MM.1S (cell line): Measurements from ENCODE around the gene KLHDC8A.

Experiments used
- DNase-seq: peaks from one replicate; pipeline ENCODE4 v3.0.0-alpha.2; 2015
- H2AFZ ChIP-seq: fragments of 300-600 bp; sonication (generic); 2 replicates; pipeline ENCODE4 v1.6.0; 2016; ENCODE audit warnings: antibody characterized with exemption, low read length
- H3F3A ChIP-seq: fragments of 300-600 bp; sonication (generic); 2 replicates; pipeline ENCODE4 v1.6.1; 2016; ENCODE audit warnings: mild to moderate bottlenecking, antibody characterized with exemption, low read length, moderate library complexity, mixed read lengths; ENCODE audit not compliant: insufficient read depth
- H3K27ac ChIP-seq: fragments of 300-600 bp; sonication (generic); 2 replicates; pipeline ENCODE4 v1.5.1; 2016; ENCODE audit warnings: mild to moderate bottlenecking, low read length
- H3K27me3 ChIP-seq: fragments of 300-600 bp; sonication (generic); replicated peaks from 2 replicates; pipeline ENCODE4 v1.6.0; 2016; ENCODE audit warnings: low read length; ENCODE audit not compliant: insufficient read depth
- H3K36me3 ChIP-seq: fragments of 300-600 bp; sonication (generic); replicated peaks from 2 replicates; pipeline ENCODE4 v1.6.1; 2016; ENCODE audit warnings: mild to moderate bottlenecking, low read length, mixed read lengths; ENCODE audit not compliant: insufficient read depth
- H3K4me1 ChIP-seq: fragments of 300-600 bp; sonication (generic); 2 replicates; pipeline ENCODE4 v1.6.1; 2016; ENCODE audit warnings: low read length, mixed read lengths
- H3K4me2 ChIP-seq: fragments of 300-600 bp; sonication (generic); 2 replicates; pipeline ENCODE4 v1.6.0; 2016; ENCODE audit warnings: low read depth, low read length
- H3K4me3 ChIP-seq: fragments of 300-600 bp; sonication (generic); 2 replicates; pipeline ENCODE4 v1.5.1; 2016; ENCODE audit warnings: low read length, mixed read lengths
- H3K79me2 ChIP-seq: fragments of 300-600 bp; sonication (generic); 2 replicates; pipeline ENCODE4 v1.6.1; 2016; ENCODE audit warnings: mixed run types, low read length, mixed read lengths
- H3K9ac ChIP-seq: fragments of 300-600 bp; sonication (generic); 2 replicates; pipeline ENCODE4 v1.6.1; 2016; ENCODE audit warnings: low read length, mixed read lengths
- H3K9me2 ChIP-seq: fragments of 300-600 bp; sonication (generic); replicated peaks from 2 replicates; pipeline ENCODE4 v1.6.1; 2016; ENCODE audit warnings: mild to moderate bottlenecking, low read length, mixed read lengths; ENCODE audit not compliant: insufficient read depth
- H3K9me3 ChIP-seq: fragments of 300-600 bp; sonication (generic); replicated peaks from 2 replicates; pipeline ENCODE4 v1.6.1; 2016; ENCODE audit warnings: mild to moderate bottlenecking, low read length, mixed read lengths; ENCODE audit not compliant: insufficient read depth
- H4K20me1 ChIP-seq: fragments of 300-600 bp; sonication (generic); 2 replicates; pipeline ENCODE4 v1.6.1; 2016; ENCODE audit warnings: mild to moderate bottlenecking, low read length, moderate library complexity, mixed read lengths; ENCODE audit not compliant: insufficient read depth
- CTCF ChIP-seq: fragments of 300-600 bp; sonication (generic); IDR thresholded peaks from 2 replicates; pipeline ENCODE4 v1.5.1; 2016; ENCODE audit warnings: antibody characterized with exemption, low read length, mixed read lengths
- EZH2 ChIP-seq: fragments of 300-600 bp; sonication (generic); optimal IDR thresholded peaks from 2 replicates; pipeline ENCODE3; 2017; ENCODE audit warnings: low read depth, mild to moderate bottlenecking, antibody characterized with exemption, low read length, mixed read lengths
- EZH2phosphoT487 ChIP-seq: fragments of 300-600 bp; sonication (generic); IDR thresholded peaks from 2 replicates; pipeline ENCODE4 v1.6.1; 2018; ENCODE audit warnings: antibody characterized with exemption, low read length

The KLHDC8A gene

DNA sequence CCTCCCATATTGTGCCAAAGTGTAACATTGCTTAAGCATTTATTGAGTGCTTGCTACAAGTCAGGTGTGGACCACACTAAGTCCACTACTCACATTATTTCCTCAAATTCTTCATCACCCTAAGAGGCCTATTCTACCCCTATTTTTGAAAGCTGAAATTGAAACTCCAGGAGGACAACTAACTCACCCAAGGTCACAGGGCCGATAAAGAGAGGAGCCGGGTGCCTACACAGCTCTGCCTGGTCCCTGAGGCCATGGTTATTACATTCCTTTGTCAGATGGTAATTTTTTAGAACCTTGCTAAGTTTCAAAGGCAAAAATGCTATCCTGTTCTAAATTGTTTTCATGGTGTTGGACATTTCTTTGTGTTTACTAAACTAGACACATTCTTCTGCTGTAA, 24.2 kb upstream of the KLHDC8A start:
- Histone ChIP-seq H4K20me1 (no peaks in the 10 kb centered on the region), H3K27me3 (no peaks in the 10 kb centered on the region), H3K9ac (no peak overlapping the region), H3F3A (no peaks in the 10 kb centered on the region), H3K36me3 (no peaks in the 10 kb centered on the region), H3K27ac (peak overlapping the region; percentile 26; the same call in 1 of the 2 replicates), H3K79me2 (no peaks in the 10 kb centered on the region), H3K4me1 (peaks cover 11% of the 10 kb centered on the region), H2AFZ (peak overlapping the region; percentile 0; the same call in 1 of the 2 replicates), H3K9me2 (no peaks in the 10 kb centered on the region), H3K4me3 (no peak overlapping the region), H3K9me3 (no peaks in the 10 kb centered on the region), H3K4me2 (peak overlapping the region; percentile 2; the same call in 1 of the 2 replicates)
- no peak for DNase-seq
- TF ChIP-seq EZH2 = no peak
- no peak for TF ChIP-seq EZH2phosphoT487
- no peak for TF ChIP-seq CTCF

DNA sequence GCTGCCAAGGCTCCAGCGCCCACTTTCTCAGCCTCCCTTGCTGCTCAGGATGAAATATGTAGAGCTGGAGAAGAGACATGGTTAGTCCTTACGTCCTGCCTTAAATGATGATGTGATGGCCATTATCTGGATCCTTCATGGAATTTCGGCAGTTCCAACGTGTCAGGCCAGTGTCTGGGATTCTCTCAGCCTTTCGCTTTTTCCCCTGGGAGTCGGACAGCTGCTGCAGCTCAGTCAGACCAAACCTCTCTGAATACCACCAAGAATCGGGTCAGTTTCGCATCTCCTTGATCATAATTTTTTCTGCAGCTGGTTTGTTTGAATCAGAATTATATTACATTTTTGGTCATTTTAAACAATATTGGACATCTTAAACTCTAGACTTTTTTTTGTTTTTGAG, 22.3 kb upstream of the KLHDC8A start:
- Histone ChIP-seq H3K79me2 (no peaks in the 10 kb centered on the region), H3K36me3 (no peaks in the 10 kb centered on the region), H3K27ac (no peak overlapping the region), H3K9me2 (no peaks in the 10 kb centered on the region), H3K9me3 (no peaks in the 10 kb centered on the region), H3K4me3 (no peak overlapping the region), H4K20me1 (no peaks in the 10 kb centered on the region), H3K9ac (no peak overlapping the region), H2AFZ (no peak overlapping the region), H3F3A (no peaks in the 10 kb centered on the region), H3K27me3 (no peaks in the 10 kb centered on the region), H3K4me2 (no peak overlapping the region), H3K4me1 (peaks cover 17% of the 10 kb centered on the region)
- TF ChIP-seq CTCF (no peak), EZH2 (no peak), EZH2phosphoT487 (no peak)
- no peak for DNase-seq

DNA sequence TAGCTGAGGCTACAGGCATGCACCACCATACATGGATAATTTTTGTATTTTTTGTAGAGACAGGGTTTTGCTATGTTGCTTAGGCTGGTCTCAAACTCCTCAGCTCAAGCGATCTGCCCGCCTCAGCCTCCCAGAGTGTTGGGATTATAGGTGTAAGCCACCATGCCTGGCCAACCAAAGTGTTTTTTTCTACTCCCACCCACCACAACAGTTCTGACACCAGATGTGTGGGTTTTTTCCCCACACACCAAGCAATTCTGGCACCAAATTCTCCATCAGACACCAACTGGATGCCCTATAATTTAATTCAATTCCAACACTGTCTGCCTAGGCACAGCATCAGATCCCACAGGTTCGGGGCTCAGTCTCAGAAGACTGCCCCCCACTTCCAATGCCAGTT, 20.6 kb upstream of the KLHDC8A start:
- no peaks in the 10 kb centered on the region for H4K20me1 ChIP-seq
- H3K9me3 ChIP-seq = no peaks in the 10 kb centered on the region
- H3K36me3 ChIP-seq = no peaks in the 10 kb centered on the region
- H3K4me3 ChIP-seq = no peak overlapping the region
- H3K4me1 ChIP-seq = peaks cover 21% of the 10 kb centered on the region
- TF ChIP-seq CTCF = no peak
- TF ChIP-seq EZH2phosphoT487 = no peak
- TF ChIP-seq EZH2 = no peak
- no peak overlapping the region for H2AFZ ChIP-seq
- no peaks in the 10 kb centered on the region for H3K9me2 ChIP-seq
- DNase-seq = no peak
- H3F3A ChIP-seq = no peaks in the 10 kb centered on the region
- no peaks in the 10 kb centered on the region for H3K79me2 ChIP-seq
- no peak overlapping the region for H3K9ac ChIP-seq
- H3K27ac ChIP-seq = no peak overlapping the region
- H3K27me3 ChIP-seq = no peaks in the 10 kb centered on the region
- no peak overlapping the region for H3K4me2 ChIP-seq
